Measurements from ENCODE around the gene RPE. TPM values are rescaled to one million over a fixed set of nuclear protein-coding genes. Genes with fewer than 3 reads are reported as not detected.

RPE gene
- total RNA-seq, 1 experiment from 2014 or later: 67.8 TPM

- H2AK5ac ChIP-seq (ENCODE audit: insufficient read length, low read length): no peak overlapping the region
- H4K8ac ChIP-seq (replicated peaks; ENCODE audit: insufficient read length, low read depth, low read length): no peak overlapping the region
- no peak overlapping the region for H2BK20ac ChIP-seq (ENCODE audit: low read depth, low read length, poor library complexity, severe bottlenecking)
- Mint-ChIP-seq H3K27ac (no peak overlapping the region), H3K27me3 (ENCODE audit: low read depth) (no peaks in the 10 kb centered on the region; the same call in 1 of the 2 replicates), H3K36me3 (ENCODE audit: insufficient read depth in 1 of 3, low read depth in 3 of 3) (peaks cover 32 to 50% (median 39%) of the 10 kb centered on the region in 3 experiments), H3K4me1 (peaks cover 0 to 7% of the 10 kb centered on the region in 2 experiments; a peak in 1 of 4 replicates), H3K9me3 (peaks cover 29 to 37% of the 10 kb centered on the region in 2 experiments), H3K4me3 (no peak overlapping the region)
- H3K23ac ChIP-seq (ENCODE audit: insufficient read length, low read depth, low read length): no peak overlapping the region
- peaks cover 7% of the 10 kb centered on the region for H3K9me3 ChIP-seq (ENCODE audit: control insufficient read depth, low read depth, low read length)
- no peak overlapping the region for H2BK15ac ChIP-seq (ENCODE audit: low read depth, low read length)
- H3K56ac ChIP-seq (ENCODE audit: insufficient read length, low read depth, low read length): no peak overlapping the region
- H3K9ac ChIP-seq (ENCODE audit: extremely low read depth, insufficient read length, low read length): no peak overlapping the region
- H3K4me1 ChIP-seq (ENCODE audit: insufficient read depth, low read length): no peaks in the 10 kb centered on the region
- no peak for DNase-seq
- no peak overlapping the region for H3K14ac ChIP-seq (ENCODE audit: insufficient read depth, low read length)
- no peaks in the 10 kb centered on the region for H4K20me1 ChIP-seq (ENCODE audit: control insufficient read depth, insufficient read depth, insufficient read length)
- H3K4ac ChIP-seq (ENCODE audit: low read depth, low read length): no peak overlapping the region
- no peaks in the 10 kb centered on the region for H3K79me1 ChIP-seq (ENCODE audit: insufficient read depth, low read depth, low read length, poor library complexity, severe bottlenecking)
- no peak overlapping the region for H3T11ph ChIP-seq (ENCODE audit: low read length)
- no peak overlapping the region for H3K27ac ChIP-seq (ENCODE audit: insufficient read length, low read depth, low read length)
- no peaks in the 10 kb centered on the region for H3K23me2 ChIP-seq (ENCODE audit: insufficient read length, low read depth, low read length, poor library complexity, severe bottlenecking)
- no peak overlapping the region for H3K18ac ChIP-seq (ENCODE audit: insufficient read length, low read depth, low read length)
- no peak overlapping the region for H2AFZ ChIP-seq (ENCODE audit: low read length)
- no peaks in the 10 kb centered on the region for H3K79me2 ChIP-seq (ENCODE audit: insufficient read depth, low read length)
- no peaks in the 10 kb centered on the region for H3K27me3 ChIP-seq (ENCODE audit: insufficient read depth, low read length)
- H2BK120ac ChIP-seq (ENCODE audit: low read depth, low read length, poor library complexity, severe bottlenecking): no peak overlapping the region
- WGBS (ENCODE audit: extremely low coverage, insufficient read length, low lambda C conversion rate): no CpG with 5 or more reads among the region's 3 CpGs
- no peak overlapping the region for H3K4me2 ChIP-seq (ENCODE audit: insufficient read depth, insufficient read length, low read length)
- no peak overlapping the region for H2BK12ac ChIP-seq (ENCODE audit: insufficient read length, low read depth, low read length)
- no peak for TF ChIP-seq CTCF (conservative IDR thresholded peaks at IDR 0.05)
- H4K5ac ChIP-seq (ENCODE audit: insufficient read length, low read depth, low read length): no peak overlapping the region
- H4K91ac ChIP-seq (ENCODE audit: insufficient read length, low read depth, low read length): no peak overlapping the region
- H2BK5ac ChIP-seq (ENCODE audit: insufficient read length, low read length): no peak overlapping the region
Measured at GRCh38 chr2:210055825-210056224, 53.4 kb downstream of the RPE start.

Data from H9 (cell line).